Neural cell (in vitro differentiated cells): ENCODE measurements around the gene SELL. TPM values are rescaled to one million over a fixed set of nuclear protein-coding genes. Genes with fewer than 3 reads are reported as not detected.

Experiments used
- H2AFZ ChIP-seq: fragments of 200-600, 300-800 bp; sonication (generic), shearing (Covaris generic); 2 replicates; pipeline ENCODE4 v1.6.0; 2014; ENCODE audit warnings: low read depth, mild to moderate bottlenecking, antibody characterized with exemption, low read length, moderate library complexity
- H3F3A ChIP-seq: fragments of 200-600 bp; shearing (Covaris generic); 2 replicates; pipeline ENCODE4 v1.6.1; 2016; ENCODE audit warnings: mild to moderate bottlenecking, moderate library complexity, mixed read lengths, antibody characterized with exemption, low read length; ENCODE audit not compliant: insufficient read depth, poor library complexity, severe bottlenecking
- H3K27ac ChIP-seq: fragments of 200-600, 300-800 bp; sonication (generic), shearing (Covaris generic); 2 replicates; pipeline ENCODE4 v1.5.1; 2014; ENCODE audit warnings: mild to moderate bottlenecking, low read length, moderate library complexity
- H3K27me3 ChIP-seq: fragments of 300-800, 200-600 bp; sonication (generic), shearing (Covaris generic); 2 replicates; pipeline ENCODE4 v1.6.0; 2014; ENCODE audit warnings: mild to moderate bottlenecking, low read depth, low read length, moderate library complexity; ENCODE audit not compliant: insufficient read depth
- H3K36me3 ChIP-seq: fragments of 300-800, 200-600 bp; sonication (generic), shearing (Covaris generic); 2 replicates; pipeline ENCODE4 v1.5.1; 2014; ENCODE audit warnings: mild to moderate bottlenecking, antibody characterized with exemption, low read length, moderate library complexity; ENCODE audit not compliant: insufficient read depth
- H3K4me2 ChIP-seq: fragments of 300-800, 200-600 bp; sonication (generic), shearing (Covaris generic); 2 replicates; pipeline ENCODE4 v1.6.0; 2014; ENCODE audit warnings: mild to moderate bottlenecking, low read length
- H3K4me3 ChIP-seq: fragments of 300-800, 200-600 bp; sonication (generic), shearing (Covaris generic); 2 replicates; pipeline ENCODE4 v1.5.1; 2014; ENCODE audit warnings: mild to moderate bottlenecking, low read length, moderate library complexity
- H3K79me2 ChIP-seq: fragments of 200-600 bp; shearing (Covaris generic); replicated peaks from 2 replicates; pipeline ENCODE4 v1.6.0; 2014; ENCODE audit warnings: mild to moderate bottlenecking, low read length, moderate library complexity; ENCODE audit not compliant: insufficient read depth
- H3K9ac ChIP-seq: fragments of 300-800, 200-600 bp; sonication (generic), shearing (Covaris generic); 2 replicates; pipeline ENCODE4 v1.6.1; 2016; ENCODE audit warnings: mild to moderate bottlenecking, low read length, mixed read lengths
- H3K9me2 ChIP-seq: fragments of 200-600 bp; shearing (Covaris generic); 2 replicates; pipeline ENCODE4 v1.6.1; 2016; ENCODE audit warnings: mild to moderate bottlenecking, low read length, mixed read lengths; ENCODE audit not compliant: insufficient read depth
- H3K9me3 ChIP-seq: fragments of 200-600, 300-800 bp; sonication (generic), shearing (Covaris generic); 2 replicates; pipeline ENCODE4 v1.6.1; 2016; ENCODE audit warnings: mild to moderate bottlenecking, mixed run types, low read length, moderate library complexity, mixed read lengths
- H4K20me1 ChIP-seq: fragments of 200-600 bp; shearing (Covaris generic); 2 replicates; pipeline ENCODE4 v1.6.1; 2016; ENCODE audit warnings: mild to moderate bottlenecking, mixed run types; ENCODE audit not compliant: insufficient read depth
- CTCF ChIP-seq: fragments of 450-650 bp; IDR thresholded peaks from 2 replicates; pipeline ENCODE4 v1.5.1; 2014; ENCODE audit warnings: antibody characterized with exemption, mild to moderate bottlenecking, moderate library complexity; ENCODE audit not compliant: poor library complexity, severe bottlenecking
- EP300 ChIP-seq: fragments of 450-650 bp; conservative IDR thresholded peaks from 2 replicates; pipeline ENCODE4 v1.6.1; 2014; ENCODE audit warnings: antibody characterized with exemption, mild to moderate bottlenecking, moderate library complexity; ENCODE audit not compliant: poor library complexity, severe bottlenecking
- EZH2 ChIP-seq: fragments of 200-600, 300-800 bp; shearing (Covaris generic), sonication (generic); IDR thresholded peaks from 2 replicates; pipeline ENCODE4 v1.6.1; 2014; ENCODE audit warnings: antibody characterized with exemption, low read length, borderline replicate concordance, mild to moderate bottlenecking; ENCODE audit not compliant: insufficient read depth, poor library complexity, severe bottlenecking
- MXI1 ChIP-seq: fragments of 450-650 bp; conservative IDR thresholded peaks from 2 replicates; pipeline ENCODE4 v1.6.1; 2014; ENCODE audit warnings: antibody characterized with exemption, mild to moderate bottlenecking; ENCODE audit not compliant: poor library complexity, severe bottlenecking
- POLR2AphosphoS5 ChIP-seq: IDR thresholded peaks from 2 replicates; pipeline ENCODE4 v1.6.1; 2012
- RAD21 ChIP-seq: fragments of 450-650 bp; conservative IDR thresholded peaks from 2 replicates; pipeline ENCODE4 v1.6.1; 2014; ENCODE audit warnings: antibody characterized with exemption, mild to moderate bottlenecking, moderate library complexity
- REST ChIP-seq: IDR thresholded peaks from 2 replicates; pipeline ENCODE4 v1.6.1; 2012; ENCODE audit warnings: borderline replicate concordance
- SMC3 ChIP-seq: fragments of 450-650 bp; conservative IDR thresholded peaks from 2 replicates; pipeline ENCODE4 v1.6.1; 2014; ENCODE audit warnings: antibody characterized with exemption, mild to moderate bottlenecking, moderate library complexity; ENCODE audit not compliant: poor library complexity
- TAF1 ChIP-seq: IDR thresholded peaks from 2 replicates; pipeline ENCODE4 v1.6.1; 2012; ENCODE audit warnings: low read depth
- polyA plus RNA-seq: library from polyadenylated mRNA; depleted of rRNA; stranded (reverse); fragments of >200 nt; gene quantifications from 2 replicates; pipeline ENCODE4 v1.2.3, GENCODE V29; 2014

Gene SELL
- polyA plus RNA-seq, 1 donor from 2014 or later, result not detected

GRCh38 chr1:169701261-169702005, 10.0 kb downstream of the SELL start:
- no peak overlapping the region for H3K4me2 ChIP-seq
- H3K9me2 ChIP-seq, result no peaks in the 10 kb centered on the region
- no peaks in the 10 kb centered on the region for H3K79me2 ChIP-seq
- H3K36me3 ChIP-seq, result no peaks in the 10 kb centered on the region
- no peak overlapping the region for H3K27ac ChIP-seq
- H3K9ac ChIP-seq, result no peak overlapping the region
- H4K20me1 ChIP-seq, result no peaks in the 10 kb centered on the region
- no peaks in the 10 kb centered on the region for H3F3A ChIP-seq
- H3K9me3 ChIP-seq, result no peaks in the 10 kb centered on the region
- H3K4me3 ChIP-seq, result no peak overlapping the region
- no peak for TF ChIP-seq EZH2
- no peak for TF ChIP-seq SMC3
- TF ChIP-seq RAD21, result no peak
- no peak for TF ChIP-seq MXI1
- TF ChIP-seq REST, result no peak
- TF ChIP-seq EP300, result no peak
- TF ChIP-seq POLR2AphosphoS5, result no peak
- no peak for TF ChIP-seq TAF1
- TF ChIP-seq CTCF, result no peak
- H2AFZ ChIP-seq, result no peak overlapping the region
- H3K27me3 ChIP-seq, result no peaks in the 10 kb centered on the region

- Histone ChIP-seq H3F3A (no peaks in the 10 kb centered on the region), H3K9me2 (no peaks in the 10 kb centered on the region), H3K27me3 (no peaks in the 10 kb centered on the region), H3K36me3 (no peaks in the 10 kb centered on the region), H4K20me1 (no peaks in the 10 kb centered on the region), H3K27ac (no peak overlapping the region), H3K9ac (no peak overlapping the region), H3K4me2 (no peak overlapping the region), H2AFZ (no peak overlapping the region), H3K79me2 (no peaks in the 10 kb centered on the region), H3K9me3 (no peaks in the 10 kb centered on the region), H3K4me3 (no peak overlapping the region)
- TF ChIP-seq CTCF, result no peak
- no peak for TF ChIP-seq EZH2
- no peak for TF ChIP-seq RAD21
- TF ChIP-seq TAF1, result no peak
- TF ChIP-seq MXI1, result no peak
- no peak for TF ChIP-seq POLR2AphosphoS5
- TF ChIP-seq SMC3, result no peak
- TF ChIP-seq EP300, result no peak
- no peak for TF ChIP-seq REST
These were observed 11.7 kb downstream of the SELL start for GRCh38 chr1:169699707-169700106.
